HG02763 (cell line): ENCODE results near the gene LARP1.
A peak's percentile ranks its signal among the peaks of the same experiment; 100 is the strongest.

ENCODE experiments used
- ATAC-seq: cut with Tn5 transposase; IDR thresholded peaks from one replicate; pipeline ENCODE4 v1.9.1; 2021; ENCODE audit warnings: mild to moderate bottlenecking, moderate library complexity; ENCODE audit not compliant: unreplicated experiment

Gene LARP1

DNA sequence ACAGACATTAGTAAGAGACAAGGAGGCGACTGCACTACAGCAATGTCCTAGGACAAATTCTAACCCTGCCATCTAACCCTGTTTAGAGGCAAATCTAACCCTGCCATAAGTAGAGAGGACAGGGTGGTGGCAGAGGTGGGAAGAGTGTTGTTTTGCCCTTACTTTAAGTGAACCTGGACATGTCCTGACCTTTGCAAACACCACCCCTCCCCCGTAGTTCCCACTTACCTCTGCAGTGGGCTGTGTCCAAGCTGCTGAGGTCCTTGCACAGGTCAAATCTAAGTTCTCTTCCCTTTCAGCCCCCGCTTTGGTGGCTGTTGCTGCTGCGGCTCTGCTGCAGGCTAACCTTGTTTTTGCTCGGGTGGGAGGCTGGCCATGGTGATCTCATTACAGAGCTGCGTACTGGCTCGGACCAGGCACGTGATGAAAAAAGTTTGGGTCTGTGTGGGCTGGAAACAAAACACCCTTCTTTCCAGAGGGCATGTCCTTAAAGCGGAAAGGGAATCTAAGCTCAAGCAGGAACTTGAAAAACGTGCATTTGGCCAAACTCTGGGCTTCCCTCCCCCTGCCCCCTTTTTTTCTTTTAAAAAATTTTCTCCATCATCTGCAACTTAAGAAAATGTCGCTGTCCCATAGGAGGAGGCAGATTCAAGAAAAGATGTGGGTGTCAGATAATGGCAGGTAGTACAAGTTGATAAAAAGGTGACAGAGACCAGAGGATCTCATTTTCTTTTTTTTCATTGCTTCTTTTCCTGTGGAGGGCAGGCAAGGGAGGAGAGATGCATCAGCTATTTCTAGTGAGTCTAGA is 95.3 kb downstream of the LARP1 start, which contains the start of gene FAXDC2:
Gene FAXDC2 (minus strand): TSS at position 349 of the 808 bp plus-strand sequence. CDS start 12,425 bp downstream, outside the sequence.
- no peak for ATAC-seq

DNA sequence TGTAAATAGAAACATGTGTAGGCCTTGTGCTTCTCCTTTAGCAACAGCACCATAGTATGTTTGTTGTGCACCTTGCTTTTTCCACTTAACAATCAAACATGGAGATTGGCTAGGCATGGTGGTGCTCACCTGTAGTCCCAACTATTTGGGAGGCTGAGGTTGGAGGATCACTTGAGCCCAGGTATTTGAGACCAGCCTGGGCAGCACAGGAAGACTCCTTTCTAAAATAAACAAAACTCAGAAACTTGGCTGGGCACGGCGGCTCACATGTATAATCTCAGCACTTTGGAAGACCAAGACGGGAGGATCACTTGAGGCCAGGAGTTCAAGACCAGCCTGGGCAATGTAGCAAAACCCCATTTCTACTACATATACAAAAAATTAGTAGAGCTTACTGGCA is 96.2 kb downstream of the LARP1 start:
- ATAC-seq: no peak

DNA sequence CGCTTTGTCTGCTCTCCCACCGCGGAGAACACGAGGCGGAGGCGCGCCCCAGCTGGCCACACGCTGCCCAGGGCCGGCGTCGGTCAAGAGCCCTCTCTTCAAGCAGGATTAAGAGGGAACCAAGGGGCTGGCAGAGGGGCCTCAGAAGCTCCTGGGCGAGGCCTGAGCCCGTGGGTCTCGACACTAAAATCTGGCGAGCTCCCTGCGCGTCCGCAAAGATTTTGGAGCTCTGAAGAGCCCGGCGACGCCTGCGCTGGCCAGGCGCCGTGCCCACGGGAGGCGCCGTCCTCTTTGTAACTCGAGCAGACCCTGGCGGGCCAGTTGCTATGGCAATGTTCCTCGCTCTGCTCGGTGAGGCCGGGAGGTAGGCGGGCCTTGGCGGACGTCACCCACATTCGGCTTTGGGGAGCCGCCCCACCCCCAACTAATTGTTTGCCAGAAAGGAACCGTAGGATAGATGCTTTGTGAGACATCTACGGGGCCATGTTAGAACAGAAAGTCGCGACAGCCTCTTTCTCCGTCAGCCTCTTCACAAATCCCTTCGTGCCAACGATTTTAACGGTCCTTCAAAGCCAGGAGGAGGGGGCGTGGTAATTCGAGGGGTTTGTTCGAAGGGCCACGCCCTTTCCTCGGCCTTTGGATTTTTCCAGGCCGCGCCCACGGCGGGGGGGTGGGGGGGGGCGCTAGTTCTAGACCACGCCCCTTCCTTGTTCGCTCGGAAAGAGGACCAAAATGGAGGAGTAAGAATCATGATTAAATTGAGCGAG is 102.5 kb downstream of the LARP1 start:
- peak; percentile 60 for ATAC-seq

DNA sequence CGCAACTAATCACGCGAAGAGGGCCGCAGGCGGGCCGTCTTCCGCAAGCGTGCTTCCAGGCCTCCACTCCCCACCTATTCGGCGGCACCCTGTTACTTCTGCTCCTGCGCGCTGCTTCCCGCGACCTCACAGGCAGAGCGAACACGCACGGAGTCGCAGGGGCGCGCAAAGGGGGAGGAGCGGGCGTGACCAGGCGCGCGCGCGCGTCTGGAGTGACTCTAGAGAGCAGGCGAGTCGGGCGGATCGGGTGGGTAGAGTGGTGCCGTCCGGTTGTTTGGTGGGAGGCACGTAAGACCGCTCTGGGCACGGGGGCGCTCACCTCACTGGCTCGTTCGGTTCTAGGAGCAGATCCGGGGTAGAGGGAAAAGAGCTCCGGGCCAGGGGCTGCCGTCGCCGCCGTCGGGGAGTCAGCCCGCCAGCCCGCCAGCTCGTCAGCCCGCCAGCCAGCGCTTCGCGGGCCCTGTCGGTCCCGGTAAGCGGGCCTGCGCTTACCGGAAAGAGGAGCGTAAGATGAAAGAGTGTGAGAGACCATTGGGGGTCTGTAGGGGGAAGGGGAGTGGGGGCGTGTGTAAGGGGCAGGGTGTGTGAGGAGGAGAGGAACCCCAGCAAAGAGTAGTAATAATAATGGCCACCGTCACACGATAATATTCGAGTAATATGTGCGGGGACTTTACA is 103.3 kb downstream of the LARP1 start, which contains the start of gene CNOT8:
Gene CNOT8 (plus strand): TSS at position 331 of the 675 bp plus-strand sequence. CDS start 4,652 bp downstream, outside the sequence.
- ATAC-seq: peak; percentile 79

DNA sequence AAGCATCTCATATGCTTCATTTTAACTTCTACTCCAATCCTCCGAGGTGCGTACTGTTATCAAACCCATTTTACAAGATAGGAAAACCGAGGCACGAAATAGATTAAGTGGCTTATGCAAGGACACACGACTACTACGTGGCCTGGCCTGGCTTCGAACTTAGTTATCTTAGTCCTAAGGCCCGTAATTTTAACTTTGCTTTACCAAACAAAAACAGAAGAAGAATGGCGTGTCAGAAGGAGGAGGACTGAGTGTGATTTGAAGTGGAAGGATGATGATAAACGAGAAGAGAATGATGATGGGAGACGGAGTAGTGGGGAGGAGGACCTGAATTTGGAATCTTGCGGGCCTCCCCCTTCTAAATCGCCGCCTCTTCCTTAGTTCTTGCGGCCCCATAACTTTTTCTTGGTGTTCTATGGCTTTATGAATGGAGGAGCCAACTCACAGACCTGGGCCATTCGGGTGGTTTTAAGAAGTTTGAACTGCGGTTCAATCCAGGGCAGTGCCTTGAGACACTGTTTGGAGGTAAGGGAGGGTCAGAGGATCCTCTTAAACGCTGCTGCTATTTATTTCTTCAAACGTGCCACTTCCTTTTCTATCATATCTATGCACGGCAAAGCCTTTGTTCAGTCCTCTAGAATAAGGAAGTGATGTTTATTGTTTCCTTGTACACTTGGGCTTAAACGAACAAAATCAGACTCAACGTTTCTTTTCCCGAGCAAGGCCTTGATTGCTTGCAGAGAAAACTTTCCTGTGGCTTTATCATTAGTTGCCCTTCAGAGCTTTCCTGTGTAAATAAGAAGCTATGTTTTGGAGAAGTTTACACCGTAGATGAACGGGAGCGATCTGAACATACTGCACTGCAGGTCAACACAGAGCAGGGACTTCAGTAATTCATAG is 104.0 kb downstream of the LARP1 start:
- no peak for ATAC-seq

DNA sequence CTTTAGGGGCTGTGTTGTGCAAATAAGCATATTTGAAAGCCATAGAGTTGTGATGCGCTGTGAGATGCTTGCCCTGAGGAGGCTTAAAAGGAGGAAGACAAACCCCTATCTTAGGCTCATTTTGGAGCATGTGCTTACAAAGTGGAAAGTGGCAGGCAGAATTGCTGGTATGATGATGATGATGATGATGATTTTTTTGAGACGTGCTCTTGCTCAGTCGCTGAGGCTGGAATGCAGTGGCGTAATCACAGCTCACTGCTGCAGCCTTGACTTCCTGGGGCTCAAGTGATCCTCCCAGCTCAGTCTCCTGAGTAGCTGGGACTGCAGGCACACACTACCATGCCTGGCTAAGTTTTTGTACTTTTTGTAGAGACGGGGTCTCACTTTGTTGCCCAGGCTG is 104.9 kb downstream of the LARP1 start:
- no peak for ATAC-seq

DNA sequence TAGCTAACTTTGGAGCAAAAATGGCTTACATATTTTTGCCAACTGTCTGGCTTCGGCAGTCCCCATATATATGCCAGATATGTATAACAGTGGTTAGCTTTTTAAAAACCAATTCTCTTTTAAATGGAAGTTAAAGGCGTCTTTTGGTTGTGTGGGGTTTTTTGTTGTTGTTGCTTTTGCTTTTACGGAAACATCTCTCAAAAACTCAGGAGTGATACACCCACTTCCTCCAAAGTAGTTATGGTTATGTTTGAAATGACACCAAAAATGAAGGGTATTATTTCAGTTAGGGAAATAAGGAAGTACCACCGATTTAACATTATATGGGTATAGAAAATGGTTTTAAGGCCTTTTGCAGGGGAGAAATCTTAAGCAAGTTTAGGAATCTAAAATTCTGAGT is 105.6 kb downstream of the LARP1 start:
- ATAC-seq: no peak

DNA sequence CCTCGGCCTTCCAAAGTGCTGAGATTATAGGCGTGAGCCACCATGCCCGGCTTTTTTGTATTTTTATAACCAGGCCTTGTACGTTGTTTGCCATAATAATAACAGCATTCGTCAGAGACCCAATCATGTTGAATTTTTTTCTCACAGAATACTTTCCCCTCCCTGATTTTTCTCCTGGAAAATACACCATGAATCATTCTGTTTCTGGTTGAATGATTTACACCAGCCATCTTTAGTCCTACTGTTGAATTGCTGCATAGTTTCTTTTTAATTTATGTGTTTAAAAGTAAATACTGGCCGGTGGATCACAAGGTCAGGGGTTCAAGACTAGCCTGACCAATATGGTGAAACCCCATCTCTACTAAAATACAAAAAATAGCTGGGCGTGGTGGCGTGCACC is 106.8 kb downstream of the LARP1 start:
- no peak for ATAC-seq

DNA sequence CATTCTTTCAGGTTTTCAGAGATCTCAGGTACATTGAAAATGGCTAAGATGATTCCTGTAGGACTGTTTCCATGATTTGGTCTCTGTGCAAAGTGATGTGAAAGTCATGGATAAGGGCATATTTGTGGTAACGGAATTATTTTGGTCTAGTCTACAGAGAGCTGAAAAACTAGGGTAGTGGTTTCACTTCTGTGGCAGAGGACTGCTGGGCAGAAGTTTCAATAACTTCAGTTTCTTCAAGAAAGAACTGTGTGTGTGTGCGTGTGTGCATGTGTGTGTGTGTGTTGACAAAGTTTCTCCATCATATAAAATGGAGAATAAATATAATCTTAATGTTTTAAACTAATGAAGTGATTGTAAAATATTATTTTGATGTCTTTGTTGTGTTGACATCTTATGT is 107.6 kb downstream of the LARP1 start:
- ATAC-seq: no peak

DNA sequence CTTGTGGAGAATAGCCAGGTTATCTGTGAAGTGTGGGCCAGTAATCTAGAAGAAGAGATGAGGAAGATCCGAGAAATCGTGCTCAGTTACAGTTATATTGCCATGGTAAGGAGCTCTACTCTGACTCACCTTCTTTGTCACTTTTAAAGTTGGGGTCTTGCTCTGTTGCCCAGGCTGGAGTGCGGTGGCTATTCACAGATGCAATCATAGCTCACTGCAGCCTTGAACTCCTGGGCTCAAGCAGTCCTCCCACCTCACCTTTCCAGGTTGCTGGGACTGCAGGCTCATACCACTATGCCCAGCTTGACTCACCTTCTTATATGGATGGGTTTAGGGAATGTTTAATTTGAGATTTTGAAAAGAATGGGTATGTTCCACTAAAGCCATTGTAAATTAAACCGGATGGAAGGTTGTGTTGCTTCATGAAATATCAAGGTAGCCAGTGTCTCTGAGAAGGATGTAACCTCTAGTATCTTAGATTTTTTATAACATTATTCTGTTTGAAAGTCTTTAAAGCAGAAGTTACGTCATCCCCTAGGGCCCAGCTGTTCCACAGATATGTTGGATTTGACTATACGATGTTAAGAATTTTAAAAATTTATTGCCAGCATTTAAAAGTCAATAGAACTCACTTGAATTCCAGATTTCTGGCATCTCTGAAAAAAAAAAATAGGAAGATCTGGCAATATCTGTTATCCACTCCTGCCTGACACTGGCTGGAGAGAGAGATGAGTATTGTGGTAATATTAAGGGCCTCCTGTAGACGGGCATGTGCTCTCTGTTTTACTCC is 108.3 kb downstream of the LARP1 start:
- ATAC-seq: no peak

DNA sequence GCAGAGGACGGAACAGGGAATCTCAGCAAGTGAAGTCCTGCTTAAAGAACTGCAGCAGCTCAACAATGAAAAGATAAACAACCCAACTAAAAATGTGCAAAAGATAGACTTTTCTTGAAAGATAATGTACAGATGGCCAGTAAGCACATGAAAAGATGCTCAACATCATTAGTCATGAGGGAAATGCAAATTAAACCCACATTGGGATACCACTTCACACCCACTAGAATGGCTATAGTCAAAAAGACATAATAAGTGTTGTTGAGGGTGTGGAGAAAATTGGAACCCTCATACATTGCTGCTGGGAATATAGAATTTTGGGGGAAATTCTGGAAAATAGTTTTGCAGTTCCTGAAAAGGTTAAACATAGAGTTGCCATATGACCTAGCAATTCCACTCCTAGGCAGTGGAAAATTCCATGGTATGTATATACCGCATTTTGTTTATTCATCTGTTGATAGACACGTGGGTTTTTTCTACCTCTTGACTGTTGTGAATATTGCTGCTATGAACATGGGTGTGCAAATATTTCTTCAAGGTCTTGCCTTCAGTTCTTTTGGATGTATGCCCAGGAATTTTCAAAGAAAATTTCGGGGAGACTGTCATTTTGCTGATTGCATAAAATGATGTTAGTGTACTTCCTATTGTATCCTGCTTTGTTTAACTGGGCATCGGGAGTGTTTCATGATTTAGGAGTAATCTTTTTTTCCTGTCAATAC is 110.4 kb downstream of the LARP1 start:
- ATAC-seq: no peak

DNA sequence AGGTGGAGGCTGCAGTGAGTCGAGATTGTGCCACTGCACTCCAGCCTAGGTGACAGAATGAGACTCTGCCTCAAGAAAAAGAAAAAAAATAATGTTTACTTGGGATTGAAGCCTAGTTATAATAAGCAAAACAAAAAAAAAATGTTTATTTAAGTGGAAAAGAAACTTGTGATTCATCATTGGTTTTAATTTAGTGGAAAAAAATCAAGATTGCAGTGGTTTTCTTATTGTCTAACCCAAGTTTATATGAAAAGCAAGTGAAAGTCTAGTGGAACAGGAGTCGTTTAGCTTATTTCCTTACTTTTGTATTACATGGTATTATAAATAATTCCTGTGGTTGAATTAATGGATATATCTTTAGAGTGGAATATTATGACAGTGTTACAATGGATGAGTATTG is 111.7 kb downstream of the LARP1 start:
- ATAC-seq: no peak
